Suprapubic skin (tissue), 4 donors: Measurements from ENCODE around the gene TNFRSF1A. TPM values are rescaled to one million over a fixed set of nuclear protein-coding genes. Genes with fewer than 3 reads are reported as not detected.

Experiments
- DNase-seq, 2 donors: peaks; one replicate each; pipeline ENCODE4 v3.0.0-alpha.2; 2019; ENCODE audit warnings: low spot score in 2 of 2
- H3K27ac ChIP-seq: fragments of 200-600 bp; sonication (generic); one replicate; pipeline ENCODE4 v1.5.1; 2019
- H3K27me3 ChIP-seq: fragments of 200-600 bp; sonication (generic); one replicate; pipeline ENCODE4 v1.5.1; 2019
- H3K36me3 ChIP-seq: fragments of 200-600 bp; sonication (generic); one replicate; pipeline ENCODE4 v1.5.1; 2019
- H3K4me1 ChIP-seq: fragments of 200-600 bp; sonication (generic); one replicate; pipeline ENCODE4 v1.5.1; 2019
- H3K4me3 ChIP-seq: fragments of 200-600 bp; sonication (generic); one replicate; pipeline ENCODE4 v1.5.1; 2019; ENCODE audit warnings: mild to moderate bottlenecking
- H3K9me3 ChIP-seq: fragments of 200-600 bp; sonication (generic); one replicate; pipeline ENCODE4 v1.5.1; 2019
- CTCF ChIP-seq, 2 donors: fragments of 200-600 bp in 1 of 2; fragments of 450-650 bp in 1 of 2; sonication (generic) in 1 of 2; IDR thresholded peaks; one replicate each; pipeline ENCODE4 v1.5.1; 2016 to 2019; ENCODE audit warnings: antibody characterized with exemption in 2 of 2, mild to moderate bottlenecking in 1 of 2, moderate library complexity in 1 of 2
- EP300 ChIP-seq: sonication (generic); formaldehyde crosslinking; IDR thresholded peaks from one replicate; pipeline ENCODE4 v1.6.1; 2017; ENCODE audit warnings: antibody characterized with exemption
- POLR2A ChIP-seq, 2 donors: fragments of 450-650 bp; IDR thresholded peaks; one replicate each; pipeline ENCODE4 v1.6.1; 2017; ENCODE audit warnings: antibody characterized with exemption in 2 of 2, mild to moderate bottlenecking in 2 of 2, moderate library complexity in 2 of 2
- POLR2AphosphoS5 ChIP-seq, 3 donors: sonication (generic); formaldehyde crosslinking; IDR thresholded peaks; one replicate each; pipeline ENCODE4 v1.6.1; 2017; ENCODE audit warnings: antibody characterized with exemption in 3 of 3
- WGBS: methylation state at CpG from one replicate; pipeline ENCODE4 v1.1.5; 2018; 5-methylcytosine and 5-hydroxymethylcytosine counted together
- total RNA-seq, 4 donors: library from RNA; depleted of rRNA; stranded (reverse); fragments of >200 nt; gene quantifications; one replicate each; pipeline ENCODE4 v1.1.0, GENCODE V29; 2016

The TNFRSF1A gene
- total RNA-seq, 4 donors from 2014 or later, result 276 to 352 (median 281) TPM

GRCh38 chr12:6367065-6367968 lies 25.4 kb upstream of the TNFRSF1A start:
- no peak overlapping the region for H3K27ac ChIP-seq
- H3K4me3 ChIP-seq, result no peak overlapping the region
- H3K36me3 ChIP-seq, result no peaks in the 10 kb centered on the region
- no peaks in the 10 kb centered on the region for H3K27me3 ChIP-seq
- peaks cover 63% of the 10 kb centered on the region for H3K4me1 ChIP-seq
- 53% methylated on average over 11 of the region's 11 CpGs for WGBS
- H3K9me3 ChIP-seq, result no peaks in the 10 kb centered on the region
- TF ChIP-seq CTCF (IDR thresholded peaks at IDR 0.05) (peak in 1 of 2 donors; percentile 2), EP300 (no peak)
- DNase-seq, result no peak

GRCh38 chr12:6364044-6364374 lies 22.1 kb upstream of the TNFRSF1A start:
- peak overlapping the region; percentile 84 for H3K4me3 ChIP-seq
- peak overlapping the region; percentile 99 for H3K27ac ChIP-seq
- peak in 1 of 2 donors; percentile 83 for DNase-seq
- no peaks in the 10 kb centered on the region for H3K27me3 ChIP-seq
- 0% methylated on average over 14 of the region's 15 CpGs for WGBS
- H3K36me3 ChIP-seq, result no peaks in the 10 kb centered on the region
- peaks cover 43% of the 10 kb centered on the region for H3K4me1 ChIP-seq
- TF ChIP-seq EP300, result no peak
- TF ChIP-seq CTCF (IDR thresholded peaks at IDR 0.05), result no peak
- peak in 1 of 3 donors; percentile 38 for TF ChIP-seq POLR2AphosphoS5 (IDR thresholded peaks at IDR 0.05)
- TF ChIP-seq POLR2A (IDR thresholded peaks at IDR 0.05), result peak in 1 of 2 donors; percentile 19
- no peaks in the 10 kb centered on the region for H3K9me3 ChIP-seq

GRCh38 chr12:6363330-6364043 lies 21.6 kb upstream of the TNFRSF1A start:
- Histone ChIP-seq H3K4me3 (peak overlapping the region; percentile 84), H3K36me3 (no peaks in the 10 kb centered on the region), H3K9me3 (no peaks in the 10 kb centered on the region), H3K4me1 (peaks cover 39% of the 10 kb centered on the region), H3K27me3 (no peaks in the 10 kb centered on the region), H3K27ac (peak overlapping the region; percentile 99)
- peak in 1 of 2 donors; percentile 82 for DNase-seq
- WGBS, result 0% methylated on average over 32 of the region's 59 CpGs
- TF ChIP-seq POLR2AphosphoS5 (IDR thresholded peaks at IDR 0.05) (peak in 2 of 3 donors; percentile 65 to 83), EP300 (no peak), POLR2A (IDR thresholded peaks at IDR 0.05) (peak in 1 of 2 donors; percentile 44), CTCF (IDR thresholded peaks at IDR 0.05) (no peak)

- H3K27ac ChIP-seq, result peak overlapping the region; percentile 99
- no peaks in the 10 kb centered on the region for H3K36me3 ChIP-seq
- no peak for DNase-seq
- WGBS, result 14% methylated on average over 4 of the region's 4 CpGs
- H3K27me3 ChIP-seq, result no peaks in the 10 kb centered on the region
- TF ChIP-seq EP300 (no peak), POLR2AphosphoS5 (IDR thresholded peaks at IDR 0.05) (no peak), CTCF (IDR thresholded peaks at IDR 0.05) (no peak), POLR2A (IDR thresholded peaks at IDR 0.05) (no peak)
- no peaks in the 10 kb centered on the region for H3K9me3 ChIP-seq
- peaks cover 38% of the 10 kb centered on the region for H3K4me1 ChIP-seq
- peak overlapping the region; percentile 84 for H3K4me3 ChIP-seq
Observed at GRCh38 chr12:6363010-6363329, 21.1 kb upstream of the TNFRSF1A start.

GRCh38 chr12:6362403-6362802 lies 20.5 kb upstream of the TNFRSF1A start:
- no peaks in the 10 kb centered on the region for H3K9me3 ChIP-seq
- no peak for TF ChIP-seq POLR2AphosphoS5 (IDR thresholded peaks at IDR 0.05)
- no peak for TF ChIP-seq POLR2A (IDR thresholded peaks at IDR 0.05)
- no peak for TF ChIP-seq EP300
- TF ChIP-seq CTCF (IDR thresholded peaks at IDR 0.05), result no peak
- WGBS, result 51% methylated on average over 3 of the region's 3 CpGs
- peak overlapping the region; percentile 99 for H3K27ac ChIP-seq
- H3K27me3 ChIP-seq, result no peaks in the 10 kb centered on the region
- H3K4me3 ChIP-seq, result no peak overlapping the region
- peaks cover 32% of the 10 kb centered on the region for H3K4me1 ChIP-seq
- H3K36me3 ChIP-seq, result no peaks in the 10 kb centered on the region
- DNase-seq, result no peak
